GM23248 (cell line): ENCODE data around the gene BPIFA1. TPM values are rescaled to one million over a fixed set of nuclear protein-coding genes. Genes with fewer than 3 reads are reported as not detected.

Source experiments
- DNase-seq: peaks from one replicate; pipeline ENCODE4 v3.0.0-alpha.2; 2015
- H2AFZ ChIP-seq: fragments of 200-600 bp; sonication (generic); 2 replicates; pipeline ENCODE4 v1.6.1; 2016; ENCODE audit warnings: antibody characterized with exemption
- H3F3A ChIP-seq: fragments of 200-600 bp; sonication (generic); 2 replicates; pipeline ENCODE4 v1.6.1; 2016; ENCODE audit warnings: mild to moderate bottlenecking, antibody characterized with exemption, mixed run types; ENCODE audit not compliant: insufficient read depth
- H3K27ac ChIP-seq: fragments of 200-600 bp; sonication (generic); 2 replicates; pipeline ENCODE4 v1.5.1; 2016; ENCODE audit warnings: mild to moderate bottlenecking
- H3K27me3 ChIP-seq: fragments of 200-600 bp; sonication (generic); replicated peaks from 2 replicates; pipeline ENCODE4 v1.6.1; 2016; ENCODE audit warnings: mild to moderate bottlenecking; ENCODE audit not compliant: insufficient read depth
- H3K36me3 ChIP-seq: fragments of 200-600 bp; sonication (generic); 2 replicates; pipeline ENCODE4 v1.6.1; 2016; ENCODE audit warnings: low read depth, mild to moderate bottlenecking
- H3K4me1 ChIP-seq: fragments of 200-600 bp; sonication (generic); 2 replicates; pipeline ENCODE4 v1.6.1; 2016; ENCODE audit warnings: mild to moderate bottlenecking; ENCODE audit not compliant: insufficient read depth
- H3K4me2 ChIP-seq: fragments of 200-600 bp; sonication (generic); one replicate; pipeline ENCODE4 v1.6.1; 2016; ENCODE audit warnings: mild to moderate bottlenecking; ENCODE audit not compliant: unreplicated experiment
- H3K4me3 ChIP-seq: fragments of 200-600 bp; sonication (generic); 2 replicates; pipeline ENCODE4 v1.5.1; 2016; ENCODE audit warnings: mild to moderate bottlenecking
- H3K79me2 ChIP-seq: fragments of 200-600 bp; sonication (generic); 2 replicates; pipeline ENCODE4 v1.6.1; 2016; ENCODE audit warnings: mild to moderate bottlenecking; ENCODE audit not compliant: insufficient read depth
- H3K9ac ChIP-seq: fragments of 200-600 bp; sonication (generic); 2 replicates; pipeline ENCODE4 v1.6.1; 2016; ENCODE audit warnings: mild to moderate bottlenecking
- H3K9me2 ChIP-seq: fragments of 200-600 bp; sonication (generic); 2 replicates; pipeline ENCODE4 v1.6.1; 2016; ENCODE audit warnings: mixed run types, mild to moderate bottlenecking, moderate library complexity; ENCODE audit not compliant: insufficient read depth
- H3K9me3 ChIP-seq: fragments of 200-600 bp; sonication (generic); one replicate; pipeline ENCODE4 v1.6.1; 2017; ENCODE audit warnings: low read depth
- H4K20me1 ChIP-seq: fragments of 200-600 bp; sonication (generic); 2 replicates; pipeline ENCODE4 v1.6.0; 2016; ENCODE audit not compliant: insufficient read depth
- EZH2 ChIP-seq: fragments of 200-600 bp; sonication (generic); IDR thresholded peaks from 2 replicates; pipeline ENCODE4 v1.6.1; 2018; ENCODE audit warnings: antibody characterized with exemption, mild to moderate bottlenecking; ENCODE audit not compliant: insufficient read depth, poor library complexity, severe bottlenecking
- EZH2phosphoT487 ChIP-seq: fragments of 200-600 bp; sonication (generic); IDR thresholded peaks from 2 replicates; pipeline ENCODE4 v1.6.1; 2018; ENCODE audit warnings: antibody characterized with exemption, moderate library complexity, mild to moderate bottlenecking, low read depth; ENCODE audit not compliant: insufficient read depth
- WGBS, 2 experiments: methylation state at CpG; one replicate each; pipeline ENCODE4 v1.1.6; 2015 to 2017; ENCODE audit warnings: low lambda C conversion rate in 2 of 2, low coverage in 1 of 2; ENCODE audit errors: missing lambda C conversion rate in 2 of 2; 5-methylcytosine and 5-hydroxymethylcytosine counted together
- in situ Hi-C: fragments of 300-500 bp; cut with MboI; formaldehyde crosslinking; loops from 2 replicates; pipeline ENCODE4 v1.15.0; 2020
- polyA plus RNA-seq: library from polyadenylated mRNA; unstranded; fragments of >200 nt; fragmentation: Nextera tagmentation; extraction: Ambion mirVana; gene quantifications from 2 replicates; pipeline ENCODE4 v1.2.1, GENCODE V29; 2016
- total RNA-seq: library from RNA; depleted of rRNA; stranded (reverse); fragments of >200 nt; shearing (Covaris generic); gene quantifications from 2 replicates; pipeline ENCODE4 v1.2.3, GENCODE V29; 2014

Gene BPIFA1
- total and polyA plus RNA-seq, 2 experiments from 2014 or later: not detected

- TF ChIP-seq EZH2: no peak
- no peak for TF ChIP-seq EZH2phosphoT487
- Histone ChIP-seq H3K4me2 (no peak overlapping the region), H3K4me1 (no peaks in the 10 kb centered on the region), H3K9me2 (no peaks in the 10 kb centered on the region), H2AFZ (no peak overlapping the region), H3K27me3 (peaks cover 31% of the 10 kb centered on the region), H3K27ac (no peak overlapping the region), H3K4me3 (no peak overlapping the region), H3K9ac (no peak overlapping the region), H3K36me3 (no peaks in the 10 kb centered on the region), H3K9me3 (no peaks in the 10 kb centered on the region), H3K79me2 (no peaks in the 10 kb centered on the region), H3F3A (no peaks in the 10 kb centered on the region), H4K20me1 (no peaks in the 10 kb centered on the region)
- DNase-seq: no peak
- 37 to 50% methylated on average over 2 of the region's 2 CpGs for WGBS, 2 experiments
- in situ Hi-C loops: no loop called here
Observed at GRCh38 chr20:33234050-33234449, 1.7 kb upstream of the BPIFA1 start.

GRCh38 chr20:33236351-33236750, 555 bp downstream of the BPIFA1 start:
- no peak overlapping the region for H3K9ac ChIP-seq
- DNase-seq: no peak
- no peak overlapping the region for H2AFZ ChIP-seq
- H3F3A ChIP-seq: no peaks in the 10 kb centered on the region
- H3K4me3 ChIP-seq: no peak overlapping the region
- in situ Hi-C loops: no loop called here
- no peaks in the 10 kb centered on the region for H3K79me2 ChIP-seq
- H3K27ac ChIP-seq: no peak overlapping the region
- WGBS, 2 experiments: 17 to 18% methylated on average over 1 of the region's 1 CpG
- H3K4me2 ChIP-seq: no peak overlapping the region
- H3K9me2 ChIP-seq: no peaks in the 10 kb centered on the region
- H3K4me1 ChIP-seq: no peaks in the 10 kb centered on the region
- H4K20me1 ChIP-seq: no peaks in the 10 kb centered on the region
- H3K27me3 ChIP-seq: peaks cover 18% of the 10 kb centered on the region
- no peaks in the 10 kb centered on the region for H3K9me3 ChIP-seq
- no peak for TF ChIP-seq EZH2phosphoT487
- TF ChIP-seq EZH2: no peak
- H3K36me3 ChIP-seq: no peaks in the 10 kb centered on the region

GRCh38 chr20:33237989-33238388, 2.2 kb downstream of the BPIFA1 start:
- Histone ChIP-seq H3K9me3 (no peaks in the 10 kb centered on the region), H2AFZ (no peak overlapping the region), H3K36me3 (no peaks in the 10 kb centered on the region), H3K9me2 (no peaks in the 10 kb centered on the region), H3F3A (no peaks in the 10 kb centered on the region), H3K4me1 (no peaks in the 10 kb centered on the region), H4K20me1 (no peaks in the 10 kb centered on the region), H3K79me2 (no peaks in the 10 kb centered on the region), H3K27ac (no peak overlapping the region), H3K4me3 (no peak overlapping the region), H3K27me3 (peaks cover 22% of the 10 kb centered on the region), H3K4me2 (no peak overlapping the region), H3K9ac (no peak overlapping the region)
- in situ Hi-C loops: no loop called here
- no peak for TF ChIP-seq EZH2
- no peak for TF ChIP-seq EZH2phosphoT487
- DNase-seq: no peak
- whole genome bisulfite sequencing, 2 experiments: 41 to 47% methylated on average over 6 of the region's 6 CpGs

GRCh38 chr20:33239418-33239817, 3.6 kb downstream of the BPIFA1 start:
- no peaks in the 10 kb centered on the region for H3K4me1 ChIP-seq
- no peak overlapping the region for H2AFZ ChIP-seq
- no peaks in the 10 kb centered on the region for H3K36me3 ChIP-seq
- H3F3A ChIP-seq: no peaks in the 10 kb centered on the region
- H3K27me3 ChIP-seq: peaks cover 23% of the 10 kb centered on the region
- H3K27ac ChIP-seq: no peak overlapping the region
- TF ChIP-seq EZH2phosphoT487: no peak
- TF ChIP-seq EZH2: no peak
- in situ Hi-C loops: no loop called here
- H3K4me3 ChIP-seq: no peak overlapping the region
- H3K9me2 ChIP-seq: no peaks in the 10 kb centered on the region
- no peaks in the 10 kb centered on the region for H3K9me3 ChIP-seq
- H3K79me2 ChIP-seq: no peaks in the 10 kb centered on the region
- H4K20me1 ChIP-seq: no peaks in the 10 kb centered on the region
- H3K4me2 ChIP-seq: no peak overlapping the region
- no peak for DNase-seq
- H3K9ac ChIP-seq: no peak overlapping the region
- WGBS, 2 experiments: 0 to 4% methylated on average over 1 of the region's 1 CpG

GRCh38 chr20:33239979-33240736, 4.4 kb downstream of the BPIFA1 start:
- Histone ChIP-seq H3K27ac (no peak overlapping the region), H3F3A (no peaks in the 10 kb centered on the region), H3K27me3 (peaks cover 20% of the 10 kb centered on the region), H3K4me1 (no peaks in the 10 kb centered on the region), H3K79me2 (no peaks in the 10 kb centered on the region), H4K20me1 (no peaks in the 10 kb centered on the region), H3K9me3 (no peaks in the 10 kb centered on the region), H3K36me3 (no peaks in the 10 kb centered on the region), H3K4me3 (no peak overlapping the region), H3K9me2 (no peaks in the 10 kb centered on the region), H2AFZ (no peak overlapping the region), H3K9ac (no peak overlapping the region), H3K4me2 (no peak overlapping the region)
- WGBS, 2 experiments: 14 to 19% methylated on average over 4 of the region's 4 CpGs
- DNase-seq: no peak
- no peak for TF ChIP-seq EZH2phosphoT487
- TF ChIP-seq EZH2: no peak
- in situ Hi-C loops: no loop called here
